Measurements from ENCODE around the gene COMTD1.

Gene COMTD1

GRCh38 chr10:75230600-75231038, 5.1 kb downstream of the COMTD1 start:
- Histone ChIP-seq H3K36me3 (ENCODE audit: control insufficient read depth, insufficient read depth, low read length) (peaks cover 10% of the 10 kb centered on the region), H3K4me3 (replicated peaks; ENCODE audit: low read depth, low read length) (no peak overlapping the region), H3K27me3 (replicated peaks; ENCODE audit: control insufficient read depth, insufficient read depth, low read length) (no peaks in the 10 kb centered on the region)
- peak; percentile 64 for DNase-seq (ENCODE audit: extremely low read depth, insufficient read length)
- TF ChIP-seq, protein P1, sequence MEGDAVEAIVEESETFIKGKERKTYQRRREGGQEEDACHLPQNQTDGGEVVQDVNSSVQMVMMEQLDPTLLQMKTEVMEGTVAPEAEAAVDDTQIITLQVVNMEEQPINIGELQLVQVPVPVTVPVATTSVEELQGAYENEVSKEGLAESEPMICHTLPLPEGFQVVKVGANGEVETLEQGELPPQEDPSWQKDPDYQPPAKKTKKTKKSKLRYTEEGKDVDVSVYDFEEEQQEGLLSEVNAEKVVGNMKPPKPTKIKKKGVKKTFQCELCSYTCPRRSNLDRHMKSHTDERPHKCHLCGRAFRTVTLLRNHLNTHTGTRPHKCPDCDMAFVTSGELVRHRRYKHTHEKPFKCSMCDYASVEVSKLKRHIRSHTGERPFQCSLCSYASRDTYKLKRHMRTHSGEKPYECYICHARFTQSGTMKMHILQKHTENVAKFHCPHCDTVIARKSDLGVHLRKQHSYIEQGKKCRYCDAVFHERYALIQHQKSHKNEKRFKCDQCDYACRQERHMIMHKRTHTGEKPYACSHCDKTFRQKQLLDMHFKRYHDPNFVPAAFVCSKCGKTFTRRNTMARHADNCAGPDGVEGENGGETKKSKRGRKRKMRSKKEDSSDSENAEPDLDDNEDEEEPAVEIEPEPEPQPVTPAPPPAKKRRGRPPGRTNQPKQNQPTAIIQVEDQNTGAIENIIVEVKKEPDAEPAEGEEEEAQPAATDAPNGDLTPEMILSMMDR (IDR thresholded peaks at IDR 0.05; ENCODE audit: insufficient read depth, low read length, poor library complexity, severe bottlenecking) = peak; percentile 94

DNA sequence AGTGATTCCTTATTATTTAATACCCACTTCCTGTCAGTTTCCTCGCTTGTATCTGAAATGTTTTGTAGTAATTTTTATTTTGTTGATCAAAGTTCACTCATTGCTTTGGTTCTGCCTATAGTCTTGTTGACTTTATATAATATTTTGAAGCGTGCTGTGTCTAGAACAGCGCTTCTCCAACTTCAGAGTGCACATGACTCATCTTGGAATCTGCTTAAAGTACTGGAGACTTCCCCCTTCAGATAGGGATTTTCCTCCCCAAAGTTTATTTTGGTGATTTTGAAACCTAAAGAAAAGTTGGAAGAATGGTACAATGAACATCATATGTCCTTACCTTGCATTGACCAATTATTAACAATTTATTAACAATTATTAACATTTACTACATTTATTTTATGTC, 5.8 kb downstream of the COMTD1 start:
- DNase-seq (ENCODE audit: extremely low read depth, insufficient read length) = no peak
- Histone ChIP-seq H3K4me3 (replicated peaks; ENCODE audit: low read depth, low read length) (no peak overlapping the region), H3K36me3 (ENCODE audit: control insufficient read depth, insufficient read depth, low read length) (peaks cover 12% of the 10 kb centered on the region), H3K27me3 (replicated peaks; ENCODE audit: control insufficient read depth, insufficient read depth, low read length) (no peaks in the 10 kb centered on the region)
- TF ChIP-seq, protein P1 (IDR thresholded peaks at IDR 0.05; ENCODE audit: insufficient read depth, low read length, poor library complexity, severe bottlenecking) = no peak

DNA sequence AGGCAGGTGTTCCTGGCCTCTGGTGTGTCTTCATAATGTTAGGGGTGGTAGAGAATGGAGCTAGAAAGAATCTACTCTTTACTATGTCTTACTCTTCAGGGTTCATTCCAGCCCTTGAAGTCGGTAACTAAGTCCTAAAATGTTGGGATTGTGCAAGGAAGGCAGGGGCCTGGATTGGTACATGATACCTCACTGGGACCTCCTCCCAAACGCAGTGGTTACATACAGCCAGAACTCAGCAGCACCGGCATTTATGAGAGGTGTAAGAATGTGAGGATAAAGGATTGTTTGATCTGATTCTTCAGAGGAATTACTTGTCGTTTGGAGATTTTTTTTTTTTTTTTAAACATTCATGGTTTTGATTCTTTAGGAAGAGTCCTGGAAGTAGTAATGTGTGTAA, 6.9 kb downstream of the COMTD1 start:
- no peaks in the 10 kb centered on the region for H3K27me3 ChIP-seq (replicated peaks; ENCODE audit: control insufficient read depth, insufficient read depth, low read length)
- DNase-seq (ENCODE audit: extremely low read depth, insufficient read length) = no peak
- TF ChIP-seq, protein P1 (IDR thresholded peaks at IDR 0.05; ENCODE audit: insufficient read depth, low read length, poor library complexity, severe bottlenecking) = no peak
- no peak overlapping the region for H3K4me3 ChIP-seq (replicated peaks; ENCODE audit: low read depth, low read length)
- peaks cover 16% of the 10 kb centered on the region for H3K36me3 ChIP-seq (ENCODE audit: control insufficient read depth, insufficient read depth, low read length)

- Histone ChIP-seq H3K4me3 (replicated peaks; ENCODE audit: low read depth, low read length) (no peak overlapping the region), H3K27me3 (replicated peaks; ENCODE audit: control insufficient read depth, insufficient read depth, low read length) (no peaks in the 10 kb centered on the region), H3K36me3 (ENCODE audit: control insufficient read depth, insufficient read depth, low read length) (peaks cover 18% of the 10 kb centered on the region)
- TF ChIP-seq, protein P1 (IDR thresholded peaks at IDR 0.05; ENCODE audit: insufficient read depth, low read length, poor library complexity, severe bottlenecking) = no peak
- no peak for DNase-seq (ENCODE audit: extremely low read depth, insufficient read length)
These were observed 7.5 kb downstream of the COMTD1 start for GRCh38 chr10:75228278-75228677.

DNA sequence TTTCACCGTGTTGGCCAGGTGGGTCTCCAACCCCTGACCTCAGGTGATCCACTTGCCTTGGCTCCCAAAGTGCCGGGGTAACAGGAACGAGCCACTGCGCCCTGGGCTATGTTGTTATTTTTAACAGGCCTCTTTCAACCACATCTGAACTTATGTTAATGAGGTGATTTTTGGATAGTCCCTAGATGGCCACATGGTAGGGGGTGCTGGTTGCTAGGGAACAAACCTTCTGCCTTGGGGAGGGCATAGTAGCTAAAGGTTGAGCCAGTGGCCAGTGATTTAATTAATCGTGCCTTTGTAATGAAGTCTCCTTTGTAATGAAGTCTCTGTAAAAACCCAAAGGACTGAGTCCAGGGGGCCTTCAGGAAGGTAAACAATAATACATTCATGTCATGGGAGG, 9.1 kb downstream of the COMTD1 start:
- H3K27me3 ChIP-seq (replicated peaks; ENCODE audit: control insufficient read depth, insufficient read depth, low read length) = no peaks in the 10 kb centered on the region
- TF ChIP-seq, protein P1 (IDR thresholded peaks at IDR 0.05; ENCODE audit: insufficient read depth, low read length, poor library complexity, severe bottlenecking) = no peak
- peaks cover 18% of the 10 kb centered on the region for H3K36me3 ChIP-seq (ENCODE audit: control insufficient read depth, insufficient read depth, low read length)
- no peak overlapping the region for H3K4me3 ChIP-seq (replicated peaks; ENCODE audit: low read depth, low read length)
- no peak for DNase-seq (ENCODE audit: extremely low read depth, insufficient read length)

DNA sequence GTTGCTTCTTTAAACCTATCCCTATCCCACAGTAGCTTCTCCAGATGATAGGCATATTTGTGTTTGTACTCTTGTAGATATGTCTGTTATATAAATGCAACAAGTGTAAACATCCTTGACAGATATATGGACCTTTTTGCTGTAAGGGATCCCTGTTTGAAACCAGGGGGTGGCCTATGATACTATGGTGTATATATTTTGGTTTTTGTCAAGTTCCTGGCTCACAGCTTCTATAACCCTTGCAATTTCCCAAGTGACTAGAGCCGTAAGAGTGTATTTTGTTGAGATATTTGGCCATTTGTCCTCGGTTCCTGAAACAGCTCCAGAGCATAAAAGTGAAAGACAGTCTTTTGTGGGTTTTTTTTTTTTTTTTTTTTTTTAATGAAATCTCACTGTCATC, 9.7 kb downstream of the COMTD1 start:
- TF ChIP-seq, protein P1 (IDR thresholded peaks at IDR 0.05; ENCODE audit: insufficient read depth, low read length, poor library complexity, severe bottlenecking) = no peak
- no peak for DNase-seq (ENCODE audit: extremely low read depth, insufficient read length)
- H3K36me3 ChIP-seq (ENCODE audit: control insufficient read depth, insufficient read depth, low read length) = peaks cover 16% of the 10 kb centered on the region
- no peak overlapping the region for H3K4me3 ChIP-seq (replicated peaks; ENCODE audit: low read depth, low read length)
- H3K27me3 ChIP-seq (replicated peaks; ENCODE audit: control insufficient read depth, insufficient read depth, low read length) = no peaks in the 10 kb centered on the region

Data from GM06990 (cell line).